Spleen (tissue), 11 donors: Measurements from ENCODE around the gene TTLL11. TPM values are rescaled to one million over a fixed set of nuclear protein-coding genes. Genes with fewer than 3 reads are reported as not detected.

Experiments used
- DNase-seq: peaks from one replicate; pipeline ENCODE4 v3.0.0-alpha.2; 2020
- H3K27ac ChIP-seq, 8 donors: fragments of 200-600 bp; sonication (generic) in 7 of 8; 1 replicate in 4 of 8; 2 replicates in 4 of 8; pipeline versions ENCODE4 v1.5.0 to v1.8.0; 2016 to 2021; ENCODE audit warnings: inconsistent platforms in 4 of 8, mild to moderate bottlenecking in 4 of 8, moderate library complexity in 1 of 8
- H3K27me3 ChIP-seq, 7 donors: fragments of 200-600 bp; sonication (generic) in 6 of 7; replicated peaks in 1 of 7; 1 replicate in 4 of 7; 2 replicates in 3 of 7; pipeline versions ENCODE4 v1.5.0 to v1.8.0; 2016 to 2021; ENCODE audit warnings: inconsistent platforms in 3 of 7, mild to moderate bottlenecking in 1 of 7
- H3K36me3 ChIP-seq, 6 donors: fragments of 200-600 bp; sonication (generic) in 5 of 6; 1 replicate in 4 of 6; 2 replicates in 2 of 6; pipeline versions ENCODE4 v1.5.0 to v1.8.0; 2016 to 2021; ENCODE audit warnings: inconsistent platforms in 2 of 6
- H3K4me1 ChIP-seq, 6 donors: fragments of 200-600 bp; sonication (generic) in 5 of 6; 1 replicate in 3 of 6; 2 replicates in 3 of 6; pipeline versions ENCODE4 v1.5.0 to v1.8.0; 2016 to 2021; ENCODE audit warnings: inconsistent platforms in 3 of 6
- H3K4me3 ChIP-seq, 8 donors: fragments of 200-600 bp; sonication (generic) in 7 of 8; 1 replicate in 4 of 8; 2 replicates in 4 of 8; pipeline versions ENCODE4 v1.5.0 to v1.8.0; 2016 to 2021; ENCODE audit warnings: inconsistent platforms in 4 of 8, mild to moderate bottlenecking in 4 of 8, moderate library complexity in 2 of 8
- H3K9me3 ChIP-seq, 8 donors: fragments of 200-600 bp; sonication (generic) in 7 of 8; 1 replicate in 4 of 8; 2 replicates in 4 of 8; pipeline versions ENCODE4 v1.5.0 to v1.8.0; 2016 to 2021; ENCODE audit warnings: inconsistent platforms in 4 of 8
- CTCF ChIP-seq, 11 experiments: fragments of 200-600 bp in 7 of 11; fragments of 450-650 bp in 4 of 11; sonication (generic) in 4 of 11; IDR thresholded peaks in 8 of 11; conservative IDR thresholded peaks in 3 of 11; 1 replicate in 7 of 11; 2 replicates in 4 of 11; pipeline versions ENCODE4 v1.4.0 to v1.8.0; 2016 to 2021; ENCODE audit warnings: antibody characterized with exemption in 11 of 11, inconsistent platforms in 4 of 11, mild to moderate bottlenecking in 1 of 11
- POLR2A ChIP-seq, 3 donors: fragments of 450-650 bp; IDR thresholded peaks; one replicate each; pipeline ENCODE4 v1.5.1; 2017; ENCODE audit warnings: antibody characterized with exemption in 3 of 3, mild to moderate bottlenecking in 1 of 3
- POLR2AphosphoS5 ChIP-seq, 3 donors: sonication (generic); formaldehyde crosslinking; IDR thresholded peaks; one replicate each; pipeline ENCODE4 v1.5.1; 2017; ENCODE audit warnings: antibody characterized with exemption in 3 of 3
- WGBS, 5 donors: extraction: QIAGEN DNeasy Blood & Tissue Kit in 3 of 5; methylation state at CpG; one replicate each; pipeline versions ENCODE4 v1.1.5 to v1.1.7; 2013 to 2018; 5-methylcytosine and 5-hydroxymethylcytosine counted together
- intact Hi-C: fragments of 100-400 bp; cut with DNase I; formaldehyde crosslinking; loops from one replicate; pipeline ENCODE4 v1.15.0; 2023; ENCODE audit warnings: low total_unique reads
- polyA plus RNA-seq, 3 donors: library from polyadenylated mRNA; stranded (reverse); fragments of 200-250 nt; gene quantifications; one replicate each; pipeline ENCODE4 v1.2.1, GENCODE V29; 2013
- total RNA-seq, 7 donors: library from RNA; depleted of rRNA in 3 of 7; stranded (reverse); fragments of >200 nt in 3 of 7; fragmentation: NEBNext Ultra II Directional in 4 of 7; extraction: Animal tissue kit (Norgen Biotek cat#: 25700) in 4 of 7; gene quantifications; one replicate each; pipeline versions ENCODE4 v1.1.0 to v1.2.1, GENCODE V29; 2016 to 2021
- donor health status: healthy with polysubstance abuse.
- donor health status: DM: no; HTN: no; CAD: no; lungs with moderate emphysema.
- donor health status: DM: no; HTN: no; CAD: no.
- donor health status: Bipolar disorder and iron deficiency.
- donor health status: healthy.
- donor health status: DM: no; HTN: no; CAD: no.
- donor health status: DM: yes; HTN: yes; CAD: no.

Gene TTLL11
- total and polyA plus RNA-seq, 10 donors = 1.6 to 12.8 (median 7.3) TPM

- Histone ChIP-seq H3K27ac (no peak overlapping the region), H3K4me3 (no peak overlapping the region), H3K9me3 (no peaks in the 10 kb centered on the region), H3K36me3 (no peaks in the 10 kb centered on the region), H3K27me3 (no peaks in the 10 kb centered on the region), H3K4me1 (no peaks in the 10 kb centered on the region)
- intact Hi-C loops = no loop called here
- 70 to 88% (median 76%) methylated on average over 2 to 9 of the region's 9 CpGs for WGBS, 5 donors
- TF ChIP-seq POLR2A (IDR thresholded peaks at IDR 0.05) (no peak), CTCF (IDR thresholded peaks at IDR 0.05 in 8 of 11, conservative IDR thresholded peaks at IDR 0.05 in 3 of 11) (no peak), POLR2AphosphoS5 (IDR thresholded peaks at IDR 0.05) (no peak)
- DNase-seq = no peak
Measured at GRCh38 chr9:121811140-121811539, 282.0 kb downstream of the TTLL11 start.

DNA sequence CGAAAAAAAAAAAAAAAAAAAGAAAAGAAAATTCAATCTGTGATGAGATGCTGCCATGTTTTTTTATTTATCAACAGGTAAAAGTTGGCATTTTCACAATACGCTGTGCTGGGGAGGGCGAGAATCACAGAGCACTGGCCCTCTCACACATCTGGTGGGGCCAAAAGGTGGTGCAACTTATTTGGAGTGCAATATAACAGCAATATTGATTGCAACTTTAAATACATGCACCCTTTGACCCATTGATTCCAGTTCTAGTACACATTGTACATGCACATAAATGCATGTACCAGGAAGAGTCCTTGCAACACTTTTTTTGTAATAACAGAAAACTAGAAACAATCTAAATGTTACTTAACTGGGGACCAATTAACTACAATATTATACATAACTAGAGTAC is 282.6 kb downstream of the TTLL11 start:
- no peaks in the 10 kb centered on the region for H3K27me3 ChIP-seq
- H3K27ac ChIP-seq = no peak overlapping the region
- no peak overlapping the region for H3K4me3 ChIP-seq
- WGBS, 5 donors = 77 to 92% (median 85%) methylated on average over 3 of the region's 3 CpGs
- H3K4me1 ChIP-seq = no peaks in the 10 kb centered on the region
- H3K9me3 ChIP-seq = no peaks in the 10 kb centered on the region
- intact Hi-C loops = no loop called here
- no peak for DNase-seq
- H3K36me3 ChIP-seq = no peaks in the 10 kb centered on the region
- TF ChIP-seq POLR2A (IDR thresholded peaks at IDR 0.05) = no peak
- TF ChIP-seq CTCF (IDR thresholded peaks at IDR 0.05 in 8 of 11, conservative IDR thresholded peaks at IDR 0.05 in 3 of 11) = no peak
- no peak for TF ChIP-seq POLR2AphosphoS5 (IDR thresholded peaks at IDR 0.05)

DNA sequence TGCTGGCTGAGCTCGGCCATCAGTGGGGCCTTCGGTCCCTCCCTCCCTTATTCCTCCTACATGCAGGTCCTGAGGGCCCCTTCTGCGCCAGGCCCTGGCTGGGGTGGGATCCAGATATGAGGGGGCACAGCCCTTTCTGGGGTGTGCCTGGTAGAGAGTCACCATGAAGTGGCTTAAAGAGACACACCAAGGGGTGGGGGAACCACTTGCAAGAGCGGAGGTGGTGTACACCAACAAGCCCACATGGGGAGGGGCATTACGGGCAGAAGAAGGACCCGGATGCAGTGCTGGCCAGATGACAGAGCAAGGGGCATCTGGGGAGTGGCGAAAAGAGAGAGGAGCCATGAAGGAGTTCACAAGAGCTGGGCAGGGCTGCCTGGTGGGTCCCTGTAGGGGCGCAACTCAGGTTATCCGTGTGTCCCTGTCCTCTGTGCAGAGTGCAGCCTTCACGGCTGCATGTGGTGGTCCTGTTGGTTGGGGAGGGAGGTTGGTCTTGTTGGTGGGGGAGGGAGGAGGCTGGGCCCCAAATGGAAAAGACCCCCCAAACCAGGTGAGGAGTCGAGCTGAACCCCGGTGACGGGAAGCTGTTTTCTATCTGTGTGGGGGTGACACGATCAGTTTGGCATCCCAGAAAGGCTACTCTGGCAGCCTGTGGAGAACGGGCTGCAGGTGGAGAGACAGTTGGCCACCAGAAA is 283.6 kb downstream of the TTLL11 start:
- no peak for DNase-seq
- H3K4me3 ChIP-seq = no peak overlapping the region
- intact Hi-C loops = no loop called here

More for the DNA sequence above, 283.6 kb downstream of the TTLL11 start:
- H3K27ac ChIP-seq = no peak overlapping the region
- H3K9me3 ChIP-seq = peaks cover 0 to 8% (median 7%) of the 10 kb centered on the region in 8 donors
- no peaks in the 10 kb centered on the region for H3K4me1 ChIP-seq
- TF ChIP-seq POLR2A (IDR thresholded peaks at IDR 0.05) = no peak
- no peak for TF ChIP-seq POLR2AphosphoS5 (IDR thresholded peaks at IDR 0.05)
- TF ChIP-seq CTCF (IDR thresholded peaks at IDR 0.05 in 8 of 11, conservative IDR thresholded peaks at IDR 0.05 in 3 of 11) = no peak
- no peaks in the 10 kb centered on the region for H3K27me3 ChIP-seq
- H3K36me3 ChIP-seq = no peaks in the 10 kb centered on the region
- 91 to 96% (median 94%) methylated on average over 15 of the region's 15 CpGs for WGBS, 5 donors
